HL-60 (cell line): ENCODE measurements around the gene PUDP.

Experiments used
- DNase-seq, 2 experiments: peaks; one replicate each; pipeline ENCODE4 v3.0.0-alpha.2; 2010 to 2020; ENCODE audit warnings: low read depth in 1 of 2, low spot score in 1 of 2
- H3K27ac ChIP-seq: fragments of 250-450 bp; sonication (Bioruptor Pico); replicated peaks from 2 replicates; pipeline ENCODE4 v1.5.1; 2020; ENCODE audit warnings: mild to moderate bottlenecking, moderate library complexity
- H3K27me3 ChIP-seq: fragments of 250-450 bp; sonication (Bioruptor Pico); 2 replicates; pipeline ENCODE4 v1.5.1; 2021; ENCODE audit warnings: mild to moderate bottlenecking, moderate library complexity; ENCODE audit not compliant: insufficient read depth, poor library complexity, severe bottlenecking
- H3K4me3 ChIP-seq: replicated peaks from 2 replicates; pipeline ENCODE4 v1.5.1; 2011; ENCODE audit warnings: mild to moderate bottlenecking, control low read depth, low read length; ENCODE audit not compliant: insufficient read depth
- CTCF ChIP-seq: IDR thresholded peaks from one replicate; pipeline ENCODE4 v1.5.1; 2011; ENCODE audit warnings: low read length, control low read depth, inconsistent platforms; ENCODE audit not compliant: insufficient read depth
- GABPA ChIP-seq: IDR thresholded peaks from 2 replicates; pipeline ENCODE4 v1.6.1; 2012; ENCODE audit warnings: low read depth
- POLR2AphosphoS5 ChIP-seq: IDR thresholded peaks from 2 replicates; pipeline ENCODE4 v1.6.1; 2012; ENCODE audit warnings: low read depth
- REST ChIP-seq: IDR thresholded peaks from 2 replicates; pipeline ENCODE4 v1.6.1; 2012; ENCODE audit warnings: low read depth; ENCODE audit not compliant: insufficient replicate concordance
- SPI1 ChIP-seq: IDR thresholded peaks from 2 replicates; pipeline ENCODE4 v1.6.1; 2012; ENCODE audit warnings: low read depth, mild to moderate bottlenecking, borderline replicate concordance

PUDP gene

GRCh38 chrX:7083021-7083420 is 64.9 kb downstream of the PUDP start:
- TF ChIP-seq SPI1 (no peak), CTCF (no peak), POLR2AphosphoS5 (no peak), REST (no peak), GABPA (no peak)
- no peak overlapping the region for H3K27ac ChIP-seq
- H3K27me3 ChIP-seq = no peaks in the 10 kb centered on the region
- H3K4me3 ChIP-seq = no peak overlapping the region
- no peak for DNase-seq

- H3K27ac ChIP-seq = no peak overlapping the region
- DNase-seq = no peak
- no peak overlapping the region for H3K4me3 ChIP-seq
- H3K27me3 ChIP-seq = no peaks in the 10 kb centered on the region
- no peak for TF ChIP-seq CTCF
- TF ChIP-seq GABPA = no peak
- no peak for TF ChIP-seq SPI1
- TF ChIP-seq POLR2AphosphoS5 = no peak
Measured at GRCh38 chrX:7082556-7082955, 65.4 kb downstream of the PUDP start.

- DNase-seq = no peak
- Histone ChIP-seq H3K27ac (no peak overlapping the region), H3K27me3 (no peaks in the 10 kb centered on the region), H3K4me3 (no peak overlapping the region)
- no peak for TF ChIP-seq GABPA
- TF ChIP-seq SPI1 = no peak
- no peak for TF ChIP-seq POLR2AphosphoS5
- no peak for TF ChIP-seq REST
- no peak for TF ChIP-seq CTCF
Measured at GRCh38 chrX:7077241-7078230, 70.4 kb downstream of the PUDP start.
